ENCODE results near the gene SORBS1. TPM values are rescaled to one million over a fixed set of nuclear protein-coding genes. Genes with fewer than 3 reads are reported as not detected.

The SORBS1 gene
- total and polyA plus RNA-seq, 2 of the 13 experiments (the other 11 are each of a cell fraction or from before 2014, with no cell fraction given): 16.8 to 39.8 TPM

DNA sequence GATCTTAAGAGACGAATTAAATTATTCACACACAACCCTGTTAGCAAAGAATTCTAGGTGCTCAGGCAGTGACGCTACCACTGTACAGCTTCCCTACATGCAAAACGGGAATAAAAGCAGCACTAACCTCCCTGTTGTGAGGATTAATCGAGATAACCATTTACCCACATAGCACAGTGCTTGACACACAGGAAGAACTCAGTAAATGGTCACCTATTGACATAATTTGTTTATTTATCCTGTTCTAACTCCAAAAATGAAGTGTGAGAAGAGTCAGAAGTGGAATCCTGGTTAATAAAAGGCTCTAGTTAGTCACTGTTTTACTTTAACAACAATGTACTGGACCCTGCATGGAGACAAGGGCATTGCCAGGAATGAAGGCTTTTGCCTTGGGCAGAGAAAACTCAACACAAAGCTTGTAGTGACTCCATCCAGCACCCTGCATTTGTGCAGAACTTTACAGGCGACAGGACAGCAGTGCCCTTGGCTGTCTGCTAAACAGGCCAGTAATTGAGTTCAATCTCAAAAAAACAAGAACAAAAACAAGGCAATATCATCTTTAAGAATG is 103.8 kb downstream of the SORBS1 start (continued):
- no peak for TF ChIP-seq ZBTB46 (CRISPR knock-in tag; IDR thresholded peaks at IDR 0.05; ENCODE audit: borderline replicate concordance)
- TF ChIP-seq, protein P1, sequence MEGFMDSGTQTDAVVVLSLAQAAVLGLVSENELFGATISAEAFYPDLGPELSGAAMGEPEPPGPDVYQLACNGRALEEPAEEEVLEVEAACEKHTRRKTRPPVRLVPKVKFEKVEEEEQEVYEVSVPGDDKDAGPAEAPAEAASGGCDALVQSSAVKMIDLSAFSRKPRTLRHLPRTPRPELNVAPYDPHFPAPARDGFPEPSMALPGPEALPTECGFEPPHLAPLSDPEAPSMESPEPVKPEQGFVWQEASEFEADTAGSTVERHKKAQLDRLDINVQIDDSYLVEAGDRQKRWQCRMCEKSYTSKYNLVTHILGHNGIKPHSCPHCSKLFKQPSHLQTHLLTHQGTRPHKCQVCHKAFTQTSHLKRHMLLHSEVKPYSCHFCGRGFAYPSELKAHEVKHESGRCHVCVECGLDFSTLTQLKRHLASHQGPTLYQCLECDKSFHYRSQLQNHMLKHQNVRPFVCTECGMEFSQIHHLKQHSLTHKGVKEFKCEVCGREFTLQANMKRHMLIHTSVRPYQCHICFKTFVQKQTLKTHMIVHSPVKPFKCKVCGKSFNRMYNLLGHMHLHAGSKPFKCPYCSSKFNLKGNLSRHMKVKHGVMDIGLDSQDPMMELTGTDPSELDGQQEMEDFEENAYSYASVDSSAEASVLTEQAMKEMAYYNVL (CRISPR knock-in tag; IDR thresholded peaks at IDR 0.05; ENCODE audit: borderline replicate concordance): no peak
- no peak for TF ChIP-seq ETS1 (CRISPR knock-in tag; IDR thresholded peaks at IDR 0.05)
- no peak for TF ChIP-seq KLF15 (CRISPR knock-in tag; IDR thresholded peaks at IDR 0.05; ENCODE audit: borderline replicate concordance)
- TF ChIP-seq SNAPC2 (CRISPR knock-in tag; IDR thresholded peaks at IDR 0.05): no peak
- no peak for TF ChIP-seq CBX1 (IDR thresholded peaks at IDR 0.05; ENCODE audit: low read depth)
- no peak for TF ChIP-seq ZNF768 (CRISPR knock-in tag; IDR thresholded peaks at IDR 0.05)
- TF ChIP-seq GABPA (IDR thresholded peaks at IDR 0.05; ENCODE audit: low read depth, low read length): no peak
- no peak for TF ChIP-seq GABPA (CRISPR knock-in tag; IDR thresholded peaks at IDR 0.05; ENCODE audit: low read depth)
- TF ChIP-seq E2F1 (CRISPR knock-in tag; IDR thresholded peaks at IDR 0.05): no peak
- no peak for TF ChIP-seq ZNF567 (CRISPR knock-in tag; IDR thresholded peaks at IDR 0.05; ENCODE audit: borderline replicate concordance)
- no peak for TF ChIP-seq BORCS8-MEF2B (CRISPR knock-in tag; IDR thresholded peaks at IDR 0.05)
- no peak for TF ChIP-seq ZNF766 (CRISPR knock-in tag; IDR thresholded peaks at IDR 0.05; ENCODE audit: borderline replicate concordance)
- TF ChIP-seq ZFP36L2 (CRISPR knock-in tag; IDR thresholded peaks at IDR 0.05): no peak
- no peak for TF ChIP-seq POLR2A (IDR thresholded peaks at IDR 0.05; ENCODE audit: insufficient read depth in 1 of 2, low read depth in 2 of 2, low read length in 2 of 2)
- TF ChIP-seq, protein P2, sequence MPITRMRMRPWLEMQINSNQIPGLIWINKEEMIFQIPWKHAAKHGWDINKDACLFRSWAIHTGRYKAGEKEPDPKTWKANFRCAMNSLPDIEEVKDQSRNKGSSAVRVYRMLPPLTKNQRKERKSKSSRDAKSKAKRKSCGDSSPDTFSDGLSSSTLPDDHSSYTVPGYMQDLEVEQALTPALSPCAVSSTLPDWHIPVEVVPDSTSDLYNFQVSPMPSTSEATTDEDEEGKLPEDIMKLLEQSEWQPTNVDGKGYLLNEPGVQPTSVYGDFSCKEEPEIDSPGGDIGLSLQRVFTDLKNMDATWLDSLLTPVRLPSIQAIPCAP (CRISPR knock-in tag; IDR thresholded peaks at IDR 0.05; ENCODE audit: low read depth): no peak
- TF ChIP-seq FOSL1 (CRISPR knock-in tag; IDR thresholded peaks at IDR 0.05; ENCODE audit: borderline replicate concordance): no peak
- no peak for TF ChIP-seq CC2D1A (CRISPR knock-in tag; IDR thresholded peaks at IDR 0.05)
- TF ChIP-seq KDM2A (CRISPR knock-in tag; IDR thresholded peaks at IDR 0.05; ENCODE audit: borderline replicate concordance, low read depth): no peak
- TF ChIP-seq HNRNPLL (IDR thresholded peaks at IDR 0.05; ENCODE audit: low read depth, low read length, poor library complexity, severe bottlenecking): no peak
- TF ChIP-seq, protein P3, sequence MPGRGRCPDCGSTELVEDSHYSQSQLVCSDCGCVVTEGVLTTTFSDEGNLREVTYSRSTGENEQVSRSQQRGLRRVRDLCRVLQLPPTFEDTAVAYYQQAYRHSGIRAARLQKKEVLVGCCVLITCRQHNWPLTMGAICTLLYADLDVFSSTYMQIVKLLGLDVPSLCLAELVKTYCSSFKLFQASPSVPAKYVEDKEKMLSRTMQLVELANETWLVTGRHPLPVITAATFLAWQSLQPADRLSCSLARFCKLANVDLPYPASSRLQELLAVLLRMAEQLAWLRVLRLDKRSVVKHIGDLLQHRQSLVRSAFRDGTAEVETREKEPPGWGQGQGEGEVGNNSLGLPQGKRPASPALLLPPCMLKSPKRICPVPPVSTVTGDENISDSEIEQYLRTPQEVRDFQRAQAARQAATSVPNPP (CRISPR knock-in tag; IDR thresholded peaks at IDR 0.05): no peak
- no peak; the same call in 1 of the 2 replicates for TF ChIP-seq SMYD3 (CRISPR knock-in tag; IDR thresholded peaks at IDR 0.05)
- TF ChIP-seq ZKSCAN5 (CRISPR knock-in tag; IDR thresholded peaks at IDR 0.05): no peak
- no peak for TF ChIP-seq TEAD2 (CRISPR knock-in tag; IDR thresholded peaks at IDR 0.05)
